ENCODE measurements around the gene CGRRF1.

Gene CGRRF1

GRCh38 chr14:54490445-54491175 is 19.1 kb upstream of the CGRRF1 start:
- no peak for ATAC-seq

GRCh38 chr14:54493293-54493692 is 16.4 kb upstream of the CGRRF1 start:
- no peak for ATAC-seq

- ATAC-seq, result no peak
These were observed 12.5 kb upstream of the CGRRF1 start for GRCh38 chr14:54497224-54497623.

DNA sequence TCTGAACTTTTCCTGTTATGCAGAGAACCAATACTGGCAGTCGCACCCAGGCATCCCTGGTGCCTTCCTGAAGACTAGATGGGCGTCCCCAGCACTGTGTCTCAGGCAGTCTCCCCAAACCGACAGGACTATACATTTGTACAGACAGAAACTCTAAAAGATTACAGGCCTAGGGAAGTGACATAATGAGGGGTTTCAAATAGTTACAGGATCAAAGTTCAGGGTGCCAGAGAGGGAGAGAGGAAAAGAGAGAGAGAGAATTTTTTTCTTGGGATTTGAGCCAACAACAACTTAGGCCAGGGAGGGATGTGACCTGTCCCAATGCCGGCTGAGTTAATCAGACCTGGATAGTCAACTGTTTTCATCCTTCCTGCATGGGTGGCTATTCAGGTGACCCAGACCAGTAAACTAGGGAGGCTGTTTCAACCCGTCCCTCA is 11.6 kb upstream of the CGRRF1 start:
- ATAC-seq, result no peak

- no peak for ATAC-seq
These were observed 11.1 kb upstream of the CGRRF1 start for GRCh38 chr14:54498579-54498978.

DNA sequence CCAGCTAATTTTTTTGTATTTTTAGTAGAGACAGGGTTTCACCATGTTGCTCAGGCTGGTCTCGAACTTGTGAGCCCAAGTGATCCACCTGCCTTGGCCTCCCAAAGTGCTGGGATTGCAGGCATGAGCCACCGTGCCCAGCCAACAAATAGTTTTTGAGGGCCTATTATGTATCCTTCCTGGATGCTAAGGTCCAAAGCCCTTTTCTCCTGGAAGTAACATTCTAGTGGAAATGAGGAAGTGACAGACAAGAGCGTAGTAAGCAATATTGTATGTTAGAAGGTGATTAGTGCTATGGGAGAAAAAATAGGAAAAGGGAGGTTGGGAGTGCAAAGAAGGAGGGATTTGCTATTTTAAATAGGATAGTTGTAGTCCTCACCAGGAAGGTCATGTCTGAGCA is 9.0 kb upstream of the CGRRF1 start:
- no peak for ATAC-seq

- ATAC-seq, result no peak
These were observed 8.2 kb upstream of the CGRRF1 start for GRCh38 chr14:54501480-54501879.

DNA sequence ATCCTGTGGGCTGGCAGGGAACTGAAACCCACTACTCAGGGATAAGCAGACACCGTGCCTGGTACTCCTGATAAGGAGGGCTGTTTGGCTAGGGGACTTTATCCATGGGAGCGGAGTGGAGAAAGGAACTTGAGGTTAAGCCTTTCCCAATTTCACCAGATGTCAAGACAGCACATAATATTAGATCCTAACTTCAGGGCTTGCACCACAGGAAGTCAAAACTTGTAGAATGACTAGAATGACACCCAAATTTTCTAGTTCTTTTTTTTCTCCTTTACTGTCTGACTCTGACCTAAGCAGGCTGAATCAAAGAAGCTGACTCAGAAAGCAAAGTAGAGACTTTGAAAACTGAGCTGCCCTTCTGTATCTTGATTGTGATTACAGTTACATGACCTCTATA is 7.1 kb upstream of the CGRRF1 start:
- no peak for ATAC-seq

GRCh38 chr14:54503486-54503885 is 6.2 kb upstream of the CGRRF1 start:
- ATAC-seq, result no peak

DNA sequence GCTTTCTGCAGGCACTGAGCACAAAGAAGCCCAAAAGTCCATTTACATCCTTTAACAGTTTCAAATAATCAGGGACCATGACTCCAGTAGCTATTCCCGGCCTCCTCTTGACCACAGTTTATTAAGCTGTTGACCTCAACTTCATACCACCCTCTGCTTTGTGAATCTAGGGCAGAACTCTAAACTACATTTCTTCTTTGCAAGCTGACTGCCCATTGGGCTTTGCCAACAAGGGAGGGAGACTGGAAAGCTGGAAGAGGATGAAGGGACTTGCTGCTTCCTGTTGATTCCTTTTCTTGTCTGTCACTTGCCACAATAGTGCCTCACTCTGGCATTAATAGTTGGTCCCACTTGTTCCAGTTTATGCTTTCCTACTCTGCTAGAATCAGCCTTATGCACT is 2.7 kb downstream of the CGRRF1 start:
- no peak for ATAC-seq

- ATAC-seq, result no peak
These were observed 6.0 kb downstream of the CGRRF1 start for GRCh38 chr14:54515670-54516069.

DNA sequence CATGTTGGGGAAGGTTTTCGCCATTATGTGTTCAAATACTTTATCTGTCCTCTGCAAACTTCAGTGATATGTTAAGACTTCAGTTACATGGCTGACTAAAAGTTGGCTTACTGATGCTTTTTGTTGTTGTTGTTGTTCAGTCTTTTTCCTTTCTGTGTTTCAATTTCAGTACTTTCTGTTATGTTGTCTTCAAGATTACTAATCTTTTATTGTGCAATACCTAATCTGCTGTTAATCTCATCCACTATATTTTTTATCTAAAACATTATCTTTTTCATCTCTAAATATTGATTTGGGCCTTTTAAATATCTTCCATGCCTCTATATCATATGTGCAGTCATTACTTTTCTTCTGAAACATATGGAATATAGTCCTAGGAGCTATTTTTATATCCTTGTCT is 7.0 kb downstream of the CGRRF1 start:
- peak in 1 of 2 donors; percentile 13 for ATAC-seq

- ATAC-seq, result no peak
These were observed 14.7 kb downstream of the CGRRF1 start for GRCh38 chr14:54524410-54524809.

GRCh38 chr14:54528973-54529372 is 19.3 kb downstream of the CGRRF1 start:
- no peak for ATAC-seq

DNA sequence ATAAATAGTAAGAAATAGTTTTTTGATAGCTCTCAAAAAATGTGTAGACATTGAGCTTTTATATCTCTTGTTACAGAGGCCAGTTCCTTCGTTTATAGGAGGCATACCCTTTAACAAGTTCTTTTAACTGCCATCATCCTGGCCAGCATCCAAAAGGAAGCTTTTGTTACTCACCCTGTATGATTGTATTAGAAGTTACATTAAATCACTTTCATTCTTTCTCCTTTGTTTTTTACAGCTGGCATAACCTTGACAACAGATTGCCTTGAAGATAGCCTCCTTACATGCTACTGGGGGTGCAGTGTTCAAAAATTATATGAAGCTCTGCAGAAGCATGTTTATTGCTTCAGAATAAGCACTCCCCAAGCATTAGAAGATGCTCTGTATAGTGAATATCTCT is 20.1 kb downstream of the CGRRF1 start:
- no peak for ATAC-seq

DNA sequence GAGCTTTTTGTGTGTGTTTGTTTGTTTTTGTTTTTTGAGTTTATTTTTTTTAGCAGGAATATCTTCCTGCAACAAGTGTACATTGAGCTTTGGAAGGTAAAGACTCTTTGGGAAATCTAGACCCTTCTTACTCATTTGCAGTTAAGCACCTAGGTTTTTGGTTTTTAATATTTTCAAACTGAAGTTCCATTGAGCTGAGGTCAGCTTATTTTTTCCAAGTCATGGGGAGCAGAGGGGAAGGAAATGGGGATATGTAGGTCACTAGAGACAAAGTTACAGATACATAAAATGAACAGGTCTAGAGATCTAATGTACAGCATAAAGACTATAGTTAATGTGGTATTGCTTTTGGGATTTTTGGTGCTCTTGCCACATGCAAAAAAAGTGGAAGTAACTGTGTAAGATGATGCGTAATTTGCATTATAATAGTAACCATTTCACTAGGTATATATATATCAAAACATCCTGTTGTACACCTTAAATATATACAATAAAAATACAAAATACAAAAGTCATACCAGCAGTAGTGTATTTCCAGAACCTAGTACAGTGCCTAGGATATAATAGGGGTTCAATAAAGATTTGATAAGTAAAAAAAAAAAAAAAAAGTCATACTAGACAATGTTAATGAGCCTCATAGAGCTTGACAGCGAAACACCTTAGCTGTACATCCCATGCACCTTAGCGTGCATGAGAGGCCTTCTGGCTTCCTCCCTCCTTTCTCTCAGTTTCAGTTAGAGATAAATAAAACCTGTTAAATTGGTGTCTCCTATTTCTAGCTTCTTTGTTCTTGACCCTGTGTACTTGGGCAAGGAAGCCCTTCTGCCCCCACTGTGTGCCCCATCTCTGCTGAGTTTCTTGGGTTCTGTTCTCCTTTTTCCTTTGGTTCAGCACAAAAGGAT is 22.7 kb downstream of the CGRRF1 start:
- no peak for ATAC-seq

DNA sequence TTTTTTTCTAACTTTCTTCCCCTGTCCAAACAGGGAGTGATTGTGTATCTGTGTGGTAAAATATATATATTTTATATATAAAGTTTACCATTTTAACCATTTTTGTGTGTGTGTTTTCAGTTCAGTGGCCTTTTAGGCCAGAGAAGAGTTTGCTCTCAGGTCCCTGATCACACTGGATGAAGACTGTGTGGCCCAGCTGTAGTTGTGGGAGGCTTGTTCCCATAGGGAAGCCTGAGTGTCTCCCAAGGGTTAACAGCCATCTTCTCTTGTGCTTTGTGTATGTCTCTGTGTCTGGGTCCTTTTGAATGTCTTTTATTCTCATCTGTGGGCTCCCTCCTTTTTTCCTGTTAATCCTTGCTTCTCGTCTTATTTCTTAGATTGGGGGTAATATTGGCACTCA is 23.4 kb downstream of the CGRRF1 start:
- ATAC-seq, result no peak

GRCh38 chr14:54535126-54535525 is 25.4 kb downstream of the CGRRF1 start:
- ATAC-seq, result no peak

DNA sequence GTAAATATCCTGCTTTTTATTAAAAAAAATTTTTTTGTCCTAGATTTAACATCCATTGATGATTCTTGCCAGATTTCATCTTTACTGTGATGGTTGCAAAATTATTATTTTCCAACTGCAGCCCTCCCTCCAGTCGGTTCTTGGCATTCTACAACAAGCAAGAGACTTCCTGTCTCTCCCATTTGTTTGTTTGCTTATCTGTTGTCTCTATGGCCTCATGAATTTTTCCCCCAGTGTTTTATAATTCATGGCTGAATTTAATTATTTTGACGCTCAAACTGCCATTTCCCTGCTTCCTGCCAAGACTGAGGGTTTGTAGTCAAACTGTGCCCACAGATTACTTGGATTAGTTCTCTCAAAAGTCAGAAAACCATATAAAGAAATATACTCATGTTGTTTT is 25.9 kb downstream of the CGRRF1 start:
- ATAC-seq, result no peak

- no peak for ATAC-seq
These were observed 27.9 kb downstream of the CGRRF1 start for GRCh38 chr14:54537651-54538050.

- ATAC-seq, result no peak
These were observed 28.3 kb downstream of the CGRRF1 start for GRCh38 chr14:54538055-54538454.

DNA sequence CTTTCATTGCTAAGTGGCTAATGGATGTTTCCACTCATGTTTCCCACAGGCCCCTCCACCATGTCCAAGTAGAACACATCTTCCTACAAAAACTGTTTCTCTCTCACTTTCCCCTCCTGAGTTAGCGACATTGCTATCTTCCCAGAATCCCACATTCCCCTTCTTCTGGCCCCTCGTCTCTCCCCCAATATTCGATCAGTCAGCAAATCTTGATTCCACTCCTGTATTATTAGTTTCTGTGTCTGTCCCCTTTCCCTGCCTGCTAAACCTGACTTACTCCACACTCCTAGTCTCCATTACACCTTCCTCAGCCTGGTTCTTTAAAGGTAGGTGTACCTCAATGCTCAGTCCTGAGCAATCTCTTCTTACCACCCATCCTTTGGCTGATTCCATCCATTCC is 37.9 kb downstream of the CGRRF1 start:
- no peak for ATAC-seq

DNA sequence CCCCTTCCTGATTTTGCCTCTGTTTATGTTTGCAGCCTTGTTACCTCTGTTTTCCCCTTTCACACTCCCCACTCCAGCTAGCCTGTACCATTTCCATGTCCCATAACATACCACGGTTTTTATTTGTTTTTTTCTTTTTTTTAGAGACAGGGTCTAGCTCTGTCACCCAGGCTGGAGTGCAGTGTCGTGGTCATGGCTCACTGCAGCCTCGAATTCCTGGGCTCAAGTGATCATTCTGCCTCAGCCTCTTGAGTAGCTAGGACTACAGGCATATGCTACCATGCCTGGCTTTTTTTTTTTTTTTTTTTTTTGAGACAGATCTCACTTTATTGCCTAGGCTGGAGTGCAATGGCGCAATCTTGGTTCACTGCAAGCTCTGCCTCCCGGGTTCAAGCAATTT is 38.8 kb downstream of the CGRRF1 start:
- ATAC-seq, result no peak

- ATAC-seq, result no peak
These were observed 40.2 kb downstream of the CGRRF1 start for GRCh38 chr14:54549862-54550261.

Measured in activated CD4-positive, CD25-positive, alpha-beta regulatory T cell treated with anti-CD3 and anti-CD28 coated beads, Interleukin-2, amount 50 U/mL, for 24 hours (primary cell).